ENCODE results near the gene KIF12. TPM values are rescaled to one million over a fixed set of nuclear protein-coding genes. Genes with fewer than 3 reads are reported as not detected.
A peak's percentile ranks its signal among the peaks of the same experiment; 100 is the strongest.
"Not testable (repeated sequence)": the region's sequence is repeated elsewhere in the genome, so short reads cannot be mapped to it uniquely, and the experiment has no call there.

KIF12 gene
- total RNA-seq, 1 donor from 2014 or later, result not detected

DNA sequence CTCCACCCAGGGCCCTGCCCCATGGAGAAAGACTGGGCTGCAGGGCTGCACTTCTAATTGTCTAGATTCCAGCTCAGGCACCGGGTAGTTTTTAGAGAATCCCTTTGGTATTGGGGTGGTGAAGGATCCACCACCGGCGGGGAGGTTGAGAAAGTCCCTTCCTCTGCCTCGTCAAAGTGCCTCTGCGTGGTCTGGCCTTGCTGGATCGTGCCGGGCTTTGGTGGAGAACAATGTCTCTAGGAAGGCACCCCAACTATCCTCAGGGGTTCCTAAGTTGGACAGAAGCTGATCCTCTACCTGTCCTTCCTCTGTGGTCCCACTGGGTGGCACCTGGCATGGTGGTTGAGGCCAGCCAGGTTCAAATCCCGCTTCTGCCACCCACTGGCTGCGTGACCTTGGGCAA, 13.7 kb downstream of the KIF12 start:
- no peak for DNase-seq (ENCODE audit: low read depth in 2 of 2)

DNA sequence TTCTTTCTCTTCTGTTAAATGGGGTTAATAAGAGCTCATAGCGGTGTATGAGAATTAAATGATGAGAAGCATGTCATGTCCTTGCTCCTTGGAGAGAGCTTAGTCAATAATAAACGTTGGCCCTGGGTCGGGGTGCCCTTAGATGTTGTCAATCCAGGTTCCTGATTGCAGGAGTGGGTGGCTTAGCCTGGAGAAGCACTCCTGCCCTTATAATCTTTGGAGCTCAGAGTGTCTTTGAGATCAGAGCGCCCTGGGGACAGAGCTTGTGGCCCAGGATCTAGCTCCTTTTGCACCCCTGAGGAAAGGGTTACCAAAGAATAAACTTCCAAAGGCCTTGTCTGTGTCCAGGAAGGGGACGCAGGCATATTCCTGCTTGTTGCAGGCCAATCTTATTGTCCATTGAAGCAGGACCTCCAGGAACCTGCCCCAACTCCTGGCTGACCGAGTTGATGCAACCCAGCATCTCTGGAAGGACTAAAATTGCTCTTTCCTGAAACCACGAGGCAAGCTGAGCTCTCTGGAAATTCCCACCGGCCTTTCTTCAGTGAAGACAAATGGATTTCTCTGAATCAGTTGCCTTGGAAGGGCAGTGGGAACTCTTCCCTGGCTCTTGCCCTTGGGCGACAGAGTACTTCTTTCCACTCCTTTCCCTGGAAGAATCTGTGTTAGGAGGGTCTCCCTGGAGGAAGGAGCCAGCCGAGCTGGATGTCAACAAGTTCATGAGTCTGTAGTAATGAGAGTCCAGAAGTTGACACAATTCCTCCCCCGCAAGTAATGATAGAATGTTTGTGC, 14.6 kb downstream of the KIF12 start:
- no peak for DNase-seq (ENCODE audit: low read depth in 2 of 2)

- no peak for DNase-seq (ENCODE audit: low read depth in 2 of 2)
These were observed 15.4 kb downstream of the KIF12 start for GRCh38 chr9:114083666-114084065.

DNA sequence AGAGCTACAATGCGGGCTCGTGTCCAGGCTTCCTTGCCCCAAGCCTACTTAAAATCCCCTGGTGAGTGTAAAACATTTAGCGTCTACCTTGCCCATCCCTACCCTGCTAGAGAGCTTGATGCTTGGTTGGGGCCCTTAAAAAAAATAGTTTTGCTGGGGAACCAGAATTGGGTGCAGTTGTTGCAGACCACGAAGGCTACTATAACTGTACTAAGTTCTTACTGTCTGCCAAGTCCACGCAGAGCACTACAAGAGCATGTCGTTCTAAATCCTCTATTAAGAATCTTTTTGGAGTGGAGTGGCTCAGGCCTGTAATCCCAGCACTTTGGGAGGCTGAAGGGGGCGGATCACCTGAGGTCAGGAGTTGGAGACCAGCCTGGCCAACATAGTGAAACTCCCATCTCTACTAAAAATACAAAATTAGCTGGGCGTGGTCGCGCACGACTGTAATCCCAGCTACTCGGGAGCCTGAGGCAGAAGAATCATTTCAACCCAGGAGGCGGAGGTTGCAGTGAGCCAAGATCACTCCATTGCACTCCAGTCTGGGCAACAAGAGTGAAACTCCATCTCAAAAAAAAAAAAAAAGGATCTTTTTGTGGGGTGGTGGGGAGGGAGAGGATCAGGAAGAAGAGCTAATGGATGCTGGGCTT, 16.2 kb downstream of the KIF12 start:
- not testable (repeated sequence) for DNase-seq (ENCODE audit: low read depth in 2 of 2)

- DNase-seq (ENCODE audit: low read depth in 2 of 2), result peak; percentile 69 to 87
These were observed 16.9 kb downstream of the KIF12 start for GRCh38 chr9:114082017-114082762.

DNA sequence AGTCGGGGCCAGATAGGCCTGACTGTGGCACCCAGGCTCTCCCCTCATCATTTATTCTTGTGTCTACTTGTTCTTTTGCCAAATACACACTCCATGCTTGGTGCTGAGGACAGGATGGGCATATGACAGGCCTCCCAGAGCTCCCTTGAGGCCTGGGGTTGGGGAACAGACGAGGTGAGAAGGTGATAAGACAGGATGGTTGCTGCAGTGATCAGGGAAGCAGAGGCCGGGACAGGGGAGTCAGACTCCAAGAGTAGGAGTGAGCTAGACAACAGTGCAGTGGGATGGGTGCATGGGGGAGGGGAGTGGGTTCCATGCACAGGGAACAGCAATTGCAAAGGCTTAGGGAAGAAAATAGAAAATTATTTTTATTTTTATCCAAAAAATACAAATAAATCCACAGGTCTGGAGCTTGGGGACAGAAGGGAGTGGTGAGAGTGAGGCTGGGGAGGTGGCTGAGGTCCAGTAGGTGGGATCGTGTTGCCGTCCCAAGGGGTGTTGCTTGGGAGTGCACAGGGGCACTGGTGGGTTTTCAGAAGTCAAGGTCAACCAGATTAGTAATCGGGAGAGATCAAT, 17.6 kb downstream of the KIF12 start:
- no peak for DNase-seq (ENCODE audit: low read depth in 2 of 2)

DNA sequence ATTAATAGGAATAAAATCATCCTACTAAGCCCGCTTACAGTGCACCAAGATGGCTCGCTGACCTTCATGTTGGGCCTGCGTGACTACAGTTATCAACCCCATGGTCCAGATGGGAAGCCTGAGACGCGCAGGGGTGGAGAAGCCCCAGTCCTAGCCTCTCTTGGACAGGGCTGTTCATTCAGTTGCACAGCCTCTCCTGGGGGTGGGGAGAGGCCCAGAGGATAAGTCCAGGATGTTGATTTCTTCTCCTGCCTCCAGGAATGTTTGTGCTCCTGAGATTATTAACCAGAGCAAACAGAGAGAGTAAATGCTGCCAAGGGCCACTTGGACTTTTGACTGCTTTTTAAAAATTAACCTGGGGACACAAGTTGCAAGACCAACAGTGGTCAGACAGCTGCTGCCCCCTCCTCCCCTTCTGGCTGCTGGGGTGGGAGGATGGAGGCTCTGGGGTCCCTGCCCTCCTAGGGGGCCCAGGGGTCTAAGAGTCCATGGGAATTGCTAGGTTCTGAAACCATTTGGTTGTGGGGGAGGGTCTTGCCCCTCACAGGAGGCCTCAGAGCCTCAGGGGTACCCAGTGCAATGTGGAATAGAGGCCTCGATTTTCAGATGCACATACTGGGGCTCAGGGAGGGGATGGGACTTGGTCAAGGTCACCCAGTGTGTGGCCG, 18.2 kb downstream of the KIF12 start:
- DNase-seq (ENCODE audit: low read depth in 2 of 2), result no peak

GRCh38 chr9:114080195-114080772, 18.8 kb downstream of the KIF12 start:
- DNase-seq (ENCODE audit: low read depth in 2 of 2), result no peak

DNA sequence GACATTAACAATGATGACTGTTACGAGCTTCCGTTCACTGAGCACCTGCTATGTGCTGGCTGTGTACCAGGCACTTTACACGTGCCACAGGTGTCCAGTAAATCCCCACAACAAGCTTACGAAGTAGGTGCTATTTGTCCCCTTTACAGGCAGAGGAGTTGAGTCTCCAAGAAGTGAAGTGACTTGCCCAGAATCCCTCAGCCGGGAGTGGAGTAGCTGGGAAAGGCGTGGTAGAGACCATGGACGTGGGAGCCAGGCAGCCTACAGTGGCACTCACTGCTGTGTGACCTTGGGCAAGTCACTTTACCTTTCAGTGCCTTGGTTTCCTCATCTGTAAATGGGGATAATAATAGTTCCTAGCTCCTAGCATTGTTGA, 20.3 kb downstream of the KIF12 start:
- no peak for DNase-seq (ENCODE audit: low read depth in 2 of 2)

GRCh38 chr9:114078021-114078780, 20.9 kb downstream of the KIF12 start, which contains the start of gene AMBP:
AMBP (minus strand) TSS chr9:114078300; CDS start chr9:114078209, 91 bp downstream.
- no peak for DNase-seq (ENCODE audit: low read depth in 2 of 2)

DNA sequence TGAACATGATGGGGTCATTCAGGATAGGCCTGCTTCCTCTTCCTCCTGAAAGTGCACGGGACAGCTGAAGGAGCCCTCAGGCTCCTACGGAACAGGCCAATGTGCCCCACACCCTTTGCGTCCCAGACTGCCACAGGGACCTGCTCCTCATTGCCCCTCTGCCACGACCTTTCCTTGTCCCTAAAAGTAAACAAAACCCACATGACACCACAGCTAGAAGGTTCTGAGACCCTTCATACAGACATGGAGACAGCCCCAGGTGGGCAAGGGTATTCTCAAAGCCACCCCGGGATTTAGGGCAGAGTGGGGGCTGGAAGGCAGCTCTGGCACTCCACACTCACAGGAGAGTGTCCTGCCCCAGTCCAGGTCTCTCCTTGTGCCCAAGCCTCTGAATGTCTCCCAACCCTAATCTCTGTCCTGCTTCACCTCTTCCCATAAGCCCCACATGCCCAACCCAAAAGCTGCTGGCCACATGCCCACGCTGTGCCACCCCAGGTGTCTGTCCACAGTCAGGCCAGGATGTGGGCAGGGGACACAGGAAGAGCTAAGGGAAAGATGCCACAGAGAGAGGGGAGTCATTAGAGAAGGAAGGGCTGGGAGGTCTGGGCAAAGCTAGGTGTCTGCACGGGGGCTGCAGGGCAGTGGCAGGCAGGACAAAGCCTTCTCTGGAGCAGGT, 21.8 kb downstream of the KIF12 start:
- DNase-seq (ENCODE audit: low read depth in 2 of 2), result no peak

DNA sequence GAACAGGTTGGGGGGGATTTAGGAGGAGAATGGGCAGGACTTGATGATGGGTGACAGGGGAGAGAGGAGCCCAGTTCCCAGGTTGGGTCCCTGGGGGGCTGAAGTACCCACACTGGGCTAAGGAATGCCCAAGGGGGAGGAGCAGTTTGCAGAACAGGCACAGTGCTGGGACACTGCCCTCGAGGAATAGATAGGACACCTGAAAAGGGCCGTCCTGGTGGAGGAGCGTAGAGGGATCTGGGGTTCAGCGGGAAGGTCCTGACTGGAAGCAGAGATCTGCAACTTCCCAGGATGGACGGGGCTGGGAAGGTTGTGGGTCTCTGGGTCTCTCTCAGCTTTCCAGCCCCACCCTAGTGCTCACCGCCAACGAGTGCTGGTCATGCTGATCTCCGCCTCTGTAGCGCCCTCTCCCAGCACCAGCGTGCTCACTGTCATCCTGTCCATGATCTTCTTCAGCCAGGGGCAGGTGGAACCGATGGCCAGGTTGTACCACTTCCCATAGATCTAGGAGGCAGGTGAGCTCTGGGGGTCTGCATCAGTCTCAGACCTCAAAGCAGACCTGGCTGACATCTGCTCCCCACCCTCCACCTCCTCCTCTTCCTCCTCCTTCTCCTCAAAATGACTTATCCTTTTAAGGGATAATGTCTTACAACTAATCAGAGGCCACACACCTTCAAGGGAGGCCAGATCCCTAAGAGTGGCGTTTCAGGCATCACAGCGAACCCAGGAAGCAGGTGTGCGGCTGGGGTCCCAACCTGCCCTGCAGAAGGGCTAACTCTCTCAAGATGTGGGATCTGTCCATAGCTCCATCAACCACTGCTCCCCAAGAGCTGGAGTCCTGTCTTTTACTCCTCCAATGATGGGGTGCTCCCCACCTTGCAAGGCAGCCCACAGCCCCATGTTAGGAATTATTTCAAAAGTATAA, 22.6 kb downstream of the KIF12 start:
- no peak for DNase-seq (ENCODE audit: low read depth in 2 of 2)

GRCh38 chr9:114075602-114076001, 23.5 kb downstream of the KIF12 start:
- DNase-seq (ENCODE audit: low read depth in 2 of 2), result no peak

DNA sequence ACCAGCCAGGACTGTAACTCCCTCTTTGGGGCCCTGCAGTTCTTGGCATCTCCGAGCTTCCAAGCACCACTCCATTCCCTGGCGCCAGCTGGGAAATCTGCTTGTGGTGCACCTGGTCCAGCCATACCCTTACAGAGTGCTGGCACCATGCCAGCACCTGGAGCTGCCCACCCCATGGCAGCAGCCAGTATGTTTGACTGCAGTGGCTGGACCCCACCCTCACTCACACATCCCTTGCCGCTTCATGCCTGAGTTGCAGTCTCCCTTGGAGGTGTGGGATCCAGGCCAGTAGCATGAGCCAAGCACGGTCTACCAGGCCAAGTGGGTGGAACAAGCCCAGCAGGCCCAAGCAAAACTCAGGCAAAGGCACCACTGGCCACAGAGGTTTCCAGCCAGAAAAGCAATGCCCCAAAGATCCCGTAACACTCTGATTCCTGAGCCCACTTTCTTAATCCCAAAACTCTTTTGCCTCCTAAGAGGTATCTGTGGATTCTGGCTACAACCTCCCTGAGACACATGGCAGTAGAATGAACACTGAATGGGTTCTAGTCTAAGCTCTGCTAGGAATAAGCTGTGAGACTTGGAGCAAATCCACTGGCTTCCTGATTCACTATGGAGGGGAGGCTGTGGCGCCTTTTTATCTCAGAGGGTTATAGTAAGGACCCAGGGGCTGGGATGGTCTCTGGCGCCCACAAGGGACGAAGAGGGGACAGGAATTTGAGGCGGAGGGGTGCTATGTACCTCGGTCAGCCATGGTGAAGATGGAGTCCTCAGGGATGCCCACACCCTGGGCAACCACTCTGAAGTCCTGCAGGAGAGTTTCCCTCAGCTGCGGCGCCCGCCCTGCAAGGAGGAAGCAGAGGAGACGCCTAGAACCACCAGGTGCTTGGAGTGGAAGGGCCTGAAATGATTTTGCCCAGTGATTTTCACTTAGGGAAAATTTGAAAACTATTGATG, 26.6 kb downstream of the KIF12 start:
- DNase-seq (ENCODE audit: low read depth in 2 of 2), result no peak

DNA sequence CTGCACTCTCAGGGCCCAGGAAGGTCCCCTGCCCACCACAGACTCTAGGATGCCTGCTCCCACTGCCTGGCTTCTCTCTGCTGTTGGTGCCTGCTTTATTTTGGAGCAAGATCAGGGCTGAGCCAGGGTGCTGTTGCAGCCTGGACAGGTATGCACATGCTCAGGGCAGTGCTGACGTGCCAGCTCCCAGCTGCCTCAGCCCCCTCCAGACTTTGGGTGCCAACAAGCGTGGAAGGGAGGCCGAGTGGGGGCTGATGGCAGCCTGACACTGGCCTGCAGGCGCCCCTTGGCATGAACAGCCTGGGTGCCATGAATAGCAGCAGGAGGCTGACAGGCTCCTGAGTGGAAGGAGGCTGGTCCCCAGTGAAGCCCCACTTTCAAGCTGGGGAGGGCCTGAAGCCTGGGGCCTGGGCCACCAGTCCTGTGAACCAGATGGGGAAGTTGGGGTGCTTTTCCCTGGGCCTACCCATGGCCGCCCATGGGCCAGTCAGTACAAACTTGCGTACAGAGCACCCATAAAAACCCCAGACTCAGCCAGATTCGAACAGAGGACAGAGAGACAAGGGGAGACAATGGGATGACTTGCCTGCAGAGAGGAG, 27.8 kb downstream of the KIF12 start:
- no peak for DNase-seq (ENCODE audit: low read depth in 2 of 2)

- no peak for DNase-seq (ENCODE audit: low read depth in 2 of 2)
These were observed 28.6 kb downstream of the KIF12 start for GRCh38 chr9:114070188-114071103.

All from dermis microvascular lymphatic vessel endothelial cell (primary cell).